ENCODE measurements around the gene ASB9.

DNA sequence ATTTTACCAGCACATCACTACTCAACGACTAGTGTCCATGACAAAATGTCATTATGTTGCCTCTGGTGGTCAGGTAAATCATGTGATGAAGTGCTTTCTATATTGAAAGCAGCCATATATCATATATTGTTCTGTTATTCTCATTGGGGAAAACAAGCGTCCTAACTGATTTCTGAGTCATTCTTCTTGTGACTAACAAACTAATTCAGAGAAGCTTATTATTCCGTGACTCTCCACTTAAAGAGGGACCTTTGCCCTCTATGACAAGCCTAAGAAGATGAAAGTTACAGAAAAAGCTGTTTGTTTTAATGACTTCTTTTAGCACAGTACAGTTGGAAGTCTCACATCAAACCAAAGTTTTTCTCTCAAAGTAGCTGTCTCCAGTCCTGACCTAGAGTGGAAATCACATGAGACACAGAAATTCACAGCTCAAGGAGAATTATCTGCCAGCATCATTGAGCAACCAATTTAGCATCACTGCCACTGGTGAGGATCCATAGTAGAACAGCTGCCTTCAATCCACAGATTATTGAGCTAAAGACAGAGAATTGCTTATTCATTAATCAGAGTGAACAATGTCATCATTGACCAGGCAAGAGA, 36.4 kb downstream of the ASB9 start:
- TF ChIP-seq POLR2AphosphoS5 (IDR thresholded peaks at IDR 0.05) (no peak), MXI1 (conservative IDR thresholded peaks at IDR 0.05; ENCODE audit: poor library complexity, severe bottlenecking) (no peak)
- TF ChIP-seq, protein P1, sequence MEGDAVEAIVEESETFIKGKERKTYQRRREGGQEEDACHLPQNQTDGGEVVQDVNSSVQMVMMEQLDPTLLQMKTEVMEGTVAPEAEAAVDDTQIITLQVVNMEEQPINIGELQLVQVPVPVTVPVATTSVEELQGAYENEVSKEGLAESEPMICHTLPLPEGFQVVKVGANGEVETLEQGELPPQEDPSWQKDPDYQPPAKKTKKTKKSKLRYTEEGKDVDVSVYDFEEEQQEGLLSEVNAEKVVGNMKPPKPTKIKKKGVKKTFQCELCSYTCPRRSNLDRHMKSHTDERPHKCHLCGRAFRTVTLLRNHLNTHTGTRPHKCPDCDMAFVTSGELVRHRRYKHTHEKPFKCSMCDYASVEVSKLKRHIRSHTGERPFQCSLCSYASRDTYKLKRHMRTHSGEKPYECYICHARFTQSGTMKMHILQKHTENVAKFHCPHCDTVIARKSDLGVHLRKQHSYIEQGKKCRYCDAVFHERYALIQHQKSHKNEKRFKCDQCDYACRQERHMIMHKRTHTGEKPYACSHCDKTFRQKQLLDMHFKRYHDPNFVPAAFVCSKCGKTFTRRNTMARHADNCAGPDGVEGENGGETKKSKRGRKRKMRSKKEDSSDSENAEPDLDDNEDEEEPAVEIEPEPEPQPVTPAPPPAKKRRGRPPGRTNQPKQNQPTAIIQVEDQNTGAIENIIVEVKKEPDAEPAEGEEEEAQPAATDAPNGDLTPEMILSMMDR (IDR thresholded peaks at IDR 0.05; ENCODE audit: poor library complexity, severe bottlenecking) = no peak

Measured in neural cell (in vitro differentiated cells).